ENCODE data around the gene UIMC1.

Gene UIMC1

DNA sequence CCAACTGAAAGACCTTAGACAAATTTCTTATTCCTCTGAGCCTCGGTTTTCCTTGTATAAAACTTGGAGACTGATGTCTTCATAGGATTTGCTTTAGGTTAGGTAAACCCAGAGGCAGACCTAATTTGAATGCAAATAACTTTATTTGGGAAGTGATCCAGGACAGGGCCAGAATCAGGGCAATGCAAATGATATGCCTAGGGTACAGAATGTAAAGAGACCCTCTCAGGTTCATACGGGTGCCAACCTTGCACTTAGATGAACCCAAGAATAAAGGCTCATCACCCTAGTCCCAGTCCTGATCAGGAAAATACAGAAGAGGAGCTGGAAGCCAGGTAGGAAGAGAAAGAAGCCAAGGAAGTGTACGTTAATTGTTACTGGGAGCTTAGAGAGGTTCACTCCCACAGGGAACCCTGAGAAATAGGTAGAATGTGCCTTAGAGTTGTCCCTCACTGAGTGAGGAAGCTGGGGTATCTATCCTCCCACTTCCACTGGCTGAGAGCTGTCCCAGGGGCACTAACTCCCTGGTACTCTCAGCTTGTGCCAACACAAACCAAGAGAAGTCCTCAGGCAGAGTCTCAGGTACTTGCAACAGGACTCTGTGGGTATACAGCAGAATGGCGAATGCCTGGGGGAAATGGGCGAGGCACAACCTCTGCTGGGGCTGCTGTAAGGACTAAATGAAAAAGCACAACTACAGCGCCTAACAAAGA, 104.3 kb downstream of the UIMC1 start:
- DNase-seq (ENCODE audit: low read depth in 2 of 2) = no peak

- DNase-seq (ENCODE audit: low read depth in 2 of 2) = peak in 1 of 2 donors; percentile 9
These were observed 105.1 kb downstream of the UIMC1 start for GRCh38 chr5:176901260-176902101.

- DNase-seq (ENCODE audit: low read depth in 2 of 2) = no peak
These were observed 105.8 kb downstream of the UIMC1 start for GRCh38 chr5:176900780-176901204.

DNA sequence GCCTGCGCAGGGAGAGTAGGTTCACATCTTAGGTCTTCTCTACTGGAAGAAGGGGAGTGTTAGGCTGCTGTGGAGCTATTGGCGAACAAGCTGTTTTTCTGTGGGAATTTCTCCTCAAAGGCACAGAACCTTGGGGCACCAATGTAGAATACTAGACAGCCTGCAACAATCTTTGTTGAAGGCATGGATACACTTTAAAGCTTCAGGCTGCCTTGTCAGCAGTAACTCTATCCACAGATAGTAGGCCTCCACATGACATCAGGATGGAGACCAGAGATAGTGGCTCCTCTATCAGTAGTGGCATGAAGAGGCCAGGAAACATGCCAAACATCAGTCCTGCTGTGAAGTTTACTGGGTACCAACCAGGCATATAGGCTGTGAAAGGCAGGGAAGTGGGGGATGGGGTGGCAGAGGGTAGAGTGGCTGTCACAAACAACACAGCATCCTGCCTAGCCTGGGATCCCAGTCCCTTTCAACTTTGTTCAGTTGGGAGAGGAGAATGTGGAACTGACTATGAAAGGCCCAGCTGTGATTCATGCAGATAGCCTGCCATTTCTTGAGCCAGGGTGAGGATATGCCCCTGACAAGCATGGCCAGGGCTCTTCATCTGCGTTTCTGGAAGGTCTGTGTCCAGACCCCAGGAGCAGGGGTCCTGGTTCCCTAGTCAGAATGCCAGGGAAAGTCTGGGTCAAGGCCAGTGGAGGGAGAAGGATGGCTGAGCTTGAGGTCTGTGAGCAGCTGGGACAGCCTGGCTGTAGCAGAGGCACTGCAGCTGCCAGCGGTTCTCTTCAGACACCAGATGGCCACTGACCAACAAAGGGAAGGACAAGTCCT, 106.4 kb downstream of the UIMC1 start:
- DNase-seq (ENCODE audit: low read depth in 2 of 2) = no peak

DNA sequence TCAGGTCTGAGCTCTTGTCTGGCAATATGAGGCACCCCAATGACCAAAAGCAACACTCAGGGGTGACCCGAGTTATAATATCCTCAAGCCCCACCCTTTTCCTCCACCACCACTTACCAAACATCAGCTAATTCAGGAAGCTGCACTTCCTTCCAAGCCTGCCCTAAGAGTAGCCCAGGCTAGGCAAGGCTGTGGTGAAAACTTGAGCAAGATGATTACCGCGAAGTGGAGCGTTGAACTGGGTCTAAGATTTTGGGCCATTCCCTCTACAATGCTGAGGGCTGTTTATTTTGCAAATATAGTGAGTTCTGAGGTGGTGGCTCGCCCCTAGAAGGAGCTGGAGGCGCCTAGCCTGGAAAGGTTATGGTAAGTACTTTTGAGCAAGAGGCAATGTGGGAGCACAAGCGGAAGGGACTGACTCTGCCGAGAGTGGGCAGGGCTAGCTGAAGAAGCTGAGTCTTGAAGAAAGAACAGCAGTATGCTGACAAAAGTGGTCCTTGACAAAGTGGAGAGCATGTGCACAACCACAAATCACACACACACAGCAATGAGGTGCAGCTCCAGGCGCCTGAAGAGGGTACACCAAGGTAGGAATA, 107.2 kb downstream of the UIMC1 start, which contains the start of gene HK3:
Gene HK3 (minus strand): TSS at position 51 of the 596 bp plus-strand sequence. CDS start 3,187 bp downstream, outside the sequence.
- DNase-seq (ENCODE audit: low read depth in 2 of 2) = no peak

DNA sequence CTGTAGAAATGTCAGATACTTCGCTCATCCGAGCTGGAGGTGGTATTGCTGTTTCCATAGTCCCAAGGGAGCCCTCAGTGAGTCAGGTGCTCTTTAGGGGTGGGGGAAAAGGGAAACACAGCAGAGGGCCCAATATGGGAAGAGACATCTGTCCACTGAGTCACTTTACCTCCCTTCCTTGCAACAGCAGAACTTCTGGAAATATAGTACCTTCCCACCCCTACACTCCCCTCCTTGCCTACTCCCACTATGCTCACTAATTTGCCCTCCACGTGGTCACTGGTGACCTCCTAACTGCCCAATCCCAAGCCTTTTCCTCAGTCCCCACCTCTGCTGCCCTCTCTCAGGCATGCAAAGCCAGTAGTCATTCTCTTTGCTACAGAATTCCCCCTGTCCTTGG, 109.3 kb downstream of the UIMC1 start:
- no peak for DNase-seq (ENCODE audit: low read depth in 2 of 2)

DNA sequence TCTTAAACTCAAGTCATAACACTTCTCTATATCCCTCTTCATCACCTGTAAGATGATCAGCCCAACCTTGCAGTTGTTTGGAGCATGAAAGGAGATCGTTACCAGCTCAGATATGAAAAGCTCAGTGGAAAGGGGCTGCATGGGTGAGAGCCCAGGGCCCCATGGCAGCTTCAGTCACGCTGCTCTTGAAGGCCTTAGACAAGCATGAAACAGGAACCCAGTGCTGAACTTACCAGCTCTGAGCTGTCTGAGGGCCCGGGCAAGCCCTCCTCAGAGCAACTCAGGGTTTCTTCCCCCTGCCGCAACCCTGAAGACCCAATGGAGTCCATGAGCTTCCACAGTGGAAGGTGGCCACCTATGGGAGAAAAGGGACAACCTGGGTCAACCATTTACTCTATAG, 110.7 kb downstream of the UIMC1 start:
- no peak for DNase-seq (ENCODE audit: low read depth in 2 of 2)

DNA sequence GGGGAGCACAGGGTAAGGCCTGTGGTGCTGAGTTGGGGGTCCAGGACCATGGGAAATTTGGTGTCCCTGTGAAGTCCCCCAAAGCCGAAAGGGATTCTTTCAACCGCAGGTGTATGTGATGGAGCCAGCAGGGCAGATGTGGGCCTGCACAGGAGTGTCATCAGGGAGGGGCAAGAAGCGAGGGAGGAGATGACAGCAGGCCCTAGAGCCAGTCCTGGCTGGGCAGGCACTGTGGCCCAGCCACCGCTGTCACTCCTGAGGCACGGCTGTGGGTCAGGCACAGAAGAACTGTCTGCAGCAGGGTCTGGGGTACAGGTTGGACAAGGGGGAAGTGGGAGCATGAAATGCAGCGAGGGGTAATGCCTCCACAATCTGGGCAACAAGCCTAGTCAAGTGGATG, 112.3 kb downstream of the UIMC1 start:
- no peak for DNase-seq (ENCODE audit: low read depth in 2 of 2)

DNA sequence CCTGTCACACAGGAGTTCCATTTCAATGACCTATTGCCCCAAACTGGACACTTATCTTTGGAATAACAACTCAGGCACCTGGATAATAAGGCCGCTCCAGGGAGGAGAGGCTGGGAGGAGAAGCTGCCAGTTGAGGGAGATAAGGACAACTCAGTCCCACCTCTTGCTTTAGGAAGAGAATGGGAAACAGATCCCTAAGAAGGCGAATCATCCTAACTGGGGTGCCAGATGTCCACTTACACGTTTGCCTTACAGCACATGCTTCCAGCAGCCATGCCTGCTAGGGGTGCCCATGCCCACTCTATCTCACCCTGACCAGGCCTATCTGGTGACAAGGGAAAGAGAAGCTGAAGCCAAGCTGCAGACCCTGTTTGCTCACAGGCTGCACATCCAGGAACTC, 113.9 kb downstream of the UIMC1 start:
- DNase-seq (ENCODE audit: low read depth in 2 of 2) = no peak

DNA sequence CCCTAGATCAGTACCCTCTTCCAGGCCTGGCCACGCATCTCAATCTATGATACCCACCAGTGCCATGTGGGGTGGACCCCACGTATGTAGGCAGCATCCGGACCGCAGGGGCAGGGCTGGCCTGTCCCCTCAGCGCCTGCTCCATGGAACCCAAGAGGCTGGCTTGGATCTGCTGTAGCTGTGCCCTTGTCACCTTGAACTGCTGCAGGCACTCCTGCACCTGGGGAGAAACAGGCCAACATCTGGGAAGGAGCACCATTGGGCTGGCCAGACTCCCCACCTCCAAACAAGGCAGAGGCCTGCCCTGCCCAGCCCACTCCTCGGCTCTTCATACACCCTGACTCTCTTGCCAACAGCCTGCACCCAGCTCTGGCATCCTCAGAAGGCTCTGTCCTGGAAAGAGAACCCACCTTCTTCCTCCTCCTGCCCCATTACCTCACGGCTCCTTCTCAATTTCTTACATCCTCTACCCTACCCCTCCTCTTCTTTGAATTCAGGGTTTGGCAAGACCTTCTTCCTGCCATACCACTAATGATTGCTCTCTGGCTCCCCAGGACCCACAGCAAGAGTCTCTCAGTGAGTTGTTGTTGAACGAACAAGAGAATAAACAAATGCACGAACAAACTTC, 115.1 kb downstream of the UIMC1 start:
- DNase-seq (ENCODE audit: low read depth in 2 of 2) = no peak

DNA sequence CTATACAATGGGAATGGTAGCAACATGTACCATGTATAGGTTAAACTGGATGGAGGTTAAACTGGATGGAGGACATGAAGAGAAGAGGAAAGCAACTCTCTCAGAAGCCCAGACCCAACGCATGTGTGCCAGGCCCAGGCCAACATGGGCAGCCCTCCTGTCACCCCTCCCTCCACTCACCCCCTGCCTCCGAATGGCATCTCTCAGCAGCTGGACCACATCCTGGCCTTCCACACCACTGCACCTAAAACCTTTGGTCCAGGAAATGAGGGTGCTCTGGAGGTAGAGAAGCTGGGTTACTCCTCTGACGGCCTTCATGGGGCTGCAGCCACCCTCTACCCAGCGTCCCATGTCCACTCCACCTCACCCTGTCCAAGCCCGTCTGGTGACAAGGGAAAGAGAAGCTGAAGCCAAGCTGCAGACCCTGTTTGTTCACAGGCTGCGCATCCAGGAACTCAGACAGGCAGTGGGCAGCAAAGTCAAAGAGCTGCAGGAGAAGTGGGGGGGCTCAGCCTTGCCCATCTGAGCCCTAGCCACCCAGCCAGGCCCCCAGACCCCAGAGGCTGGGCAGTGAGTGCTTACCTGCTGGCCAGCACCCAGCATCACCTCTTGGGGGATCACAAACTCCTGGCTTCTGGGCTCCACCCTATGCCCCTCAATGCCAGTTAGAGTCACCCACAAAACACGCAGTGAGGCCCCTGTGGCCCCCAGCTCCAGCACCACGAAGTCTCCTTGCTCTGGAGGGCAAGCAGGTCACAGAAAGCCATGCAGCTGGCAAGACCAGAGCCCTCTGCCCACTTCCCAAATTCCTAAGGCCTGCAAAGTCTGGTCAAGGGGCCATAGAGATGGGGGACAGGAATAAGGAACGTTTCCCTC, 115.9 kb downstream of the UIMC1 start:
- DNase-seq (ENCODE audit: low read depth in 2 of 2) = no peak

GRCh38 chr5:176889321-176890280, 117.0 kb downstream of the UIMC1 start:
- DNase-seq (ENCODE audit: low read depth in 2 of 2) = no peak

- DNase-seq (ENCODE audit: low read depth in 2 of 2) = no peak
These were observed 117.8 kb downstream of the UIMC1 start for GRCh38 chr5:176888865-176889165.

- DNase-seq (ENCODE audit: low read depth in 2 of 2) = no peak
These were observed 118.3 kb downstream of the UIMC1 start for GRCh38 chr5:176888016-176888864.

- no peak for DNase-seq (ENCODE audit: low read depth in 2 of 2)
These were observed 119.2 kb downstream of the UIMC1 start for GRCh38 chr5:176887252-176887849.

DNA sequence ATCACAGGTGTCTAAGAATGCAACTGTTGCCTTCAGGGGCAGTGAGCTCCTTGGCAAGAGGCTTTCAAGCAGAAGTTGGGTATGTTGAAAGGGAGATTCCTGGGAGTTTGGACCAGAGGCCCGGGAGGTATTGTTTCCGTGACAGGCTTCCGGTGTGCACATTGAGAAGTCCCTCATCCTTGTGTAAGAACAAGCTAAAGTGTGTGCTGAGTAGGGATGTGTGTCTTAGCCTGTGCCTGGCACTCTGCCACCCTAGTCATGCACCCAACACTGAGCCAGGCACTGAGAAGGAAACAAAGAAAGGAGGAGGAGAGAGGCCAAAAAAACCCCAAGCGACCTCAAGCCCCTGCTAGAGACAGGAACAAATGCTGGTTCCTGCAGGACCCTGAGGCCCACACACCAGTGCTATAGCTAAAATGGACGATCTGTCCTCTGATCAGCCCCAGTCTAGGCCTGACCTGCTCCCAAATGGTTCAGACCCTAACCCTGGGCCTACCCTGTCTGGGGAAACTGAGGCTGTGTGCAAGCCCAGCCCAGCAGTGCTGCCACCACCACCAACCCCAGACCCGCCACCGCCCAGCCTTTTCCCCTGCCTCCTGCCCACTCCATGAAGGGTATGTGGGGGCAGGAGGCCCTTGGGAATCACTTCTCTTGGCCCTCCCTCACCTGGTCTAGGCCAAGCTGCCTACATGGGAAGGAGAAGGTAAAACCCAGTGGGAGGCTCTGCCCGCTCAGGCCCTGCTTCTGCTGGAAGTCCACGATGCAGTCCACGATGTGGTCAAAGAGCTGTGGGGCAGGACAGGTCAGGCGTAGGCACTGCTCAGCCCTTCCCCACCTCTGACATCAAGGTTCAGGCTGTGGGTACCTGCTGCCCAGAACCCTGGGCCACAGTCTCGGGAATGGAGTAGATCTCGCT, 120.0 kb downstream of the UIMC1 start:
- DNase-seq (ENCODE audit: low read depth in 2 of 2) = no peak

GRCh38 chr5:176884571-176884890, 122.0 kb downstream of the UIMC1 start:
- DNase-seq (ENCODE audit: low read depth in 2 of 2) = no peak

Measured in stimulated activated CD4-positive, alpha-beta T cell treated with anti-CD3 and anti-CD28 coated beads, Interleukin-15, amount 100 ng/mL, for 48 hours (primary cell).